Nephron progenitor cell (in vitro differentiated cells): ENCODE measurements around the gene SH3GL2.

Experiments
- DNase-seq: peaks from one replicate; pipeline ENCODE4 v3.0.0; 2021
- H3K27ac Mint-ChIP-seq: 2 replicates; pipeline ENCODE4 v1.8.0; 2021; ENCODE audit warnings: mild to moderate bottlenecking, moderate library complexity, mixed read lengths
- H3K27me3 Mint-ChIP-seq: 2 replicates; pipeline ENCODE4 v1.8.0; 2021; ENCODE audit warnings: mild to moderate bottlenecking, low read depth, mixed read lengths; ENCODE audit not compliant: poor library complexity
- H3K36me3 Mint-ChIP-seq: 2 replicates; pipeline ENCODE4 v1.8.0; 2021; ENCODE audit warnings: low read depth, mixed read lengths
- H3K4me1 Mint-ChIP-seq: 2 replicates; pipeline ENCODE4 v1.8.0; 2021; ENCODE audit warnings: mixed read lengths
- H3K4me3 Mint-ChIP-seq: 2 replicates; pipeline ENCODE4 v1.8.0; 2021; ENCODE audit warnings: mild to moderate bottlenecking, moderate library complexity, mixed read lengths
- H3K9me3 Mint-ChIP-seq: 2 replicates; pipeline ENCODE4 v1.8.0; 2021; ENCODE audit warnings: mild to moderate bottlenecking, moderate library complexity, mixed read lengths
- TF ChIP-seq, protein P1 (sequence below): fragments of 200-600 bp; sonication (generic); IDR thresholded peaks from 2 replicates; pipeline ENCODE4 v1.5.0; 2021; ENCODE audit warnings: antibody characterized with exemption

SH3GL2 gene

DNA sequence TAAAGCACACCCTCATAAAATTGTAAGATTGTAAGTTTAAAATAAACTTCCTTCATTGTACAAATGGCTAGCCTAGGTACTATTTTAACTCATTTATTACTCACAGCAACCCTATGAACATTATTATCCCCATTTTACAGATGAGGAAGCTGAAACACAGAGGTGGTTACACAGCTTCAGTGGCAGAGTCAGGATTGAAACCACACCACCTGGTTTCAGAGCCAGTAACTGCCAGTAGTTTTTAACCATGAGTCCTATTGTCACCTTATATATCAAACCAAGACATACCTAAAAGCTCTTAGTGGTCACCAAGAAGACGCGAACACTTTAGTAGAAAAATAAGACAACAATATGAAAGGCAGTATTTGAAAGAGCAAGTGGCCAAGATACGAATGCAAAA, 16.1 kb downstream of the SH3GL2 start:
- DNase-seq, result no peak
- Mint-ChIP-seq H3K9me3 (no peaks in the 10 kb centered on the region), H3K27me3 (no peaks in the 10 kb centered on the region), H3K36me3 (no peaks in the 10 kb centered on the region), H3K27ac (no peak overlapping the region), H3K4me1 (no peaks in the 10 kb centered on the region), H3K4me3 (no peak overlapping the region)
- TF ChIP-seq, protein P1, sequence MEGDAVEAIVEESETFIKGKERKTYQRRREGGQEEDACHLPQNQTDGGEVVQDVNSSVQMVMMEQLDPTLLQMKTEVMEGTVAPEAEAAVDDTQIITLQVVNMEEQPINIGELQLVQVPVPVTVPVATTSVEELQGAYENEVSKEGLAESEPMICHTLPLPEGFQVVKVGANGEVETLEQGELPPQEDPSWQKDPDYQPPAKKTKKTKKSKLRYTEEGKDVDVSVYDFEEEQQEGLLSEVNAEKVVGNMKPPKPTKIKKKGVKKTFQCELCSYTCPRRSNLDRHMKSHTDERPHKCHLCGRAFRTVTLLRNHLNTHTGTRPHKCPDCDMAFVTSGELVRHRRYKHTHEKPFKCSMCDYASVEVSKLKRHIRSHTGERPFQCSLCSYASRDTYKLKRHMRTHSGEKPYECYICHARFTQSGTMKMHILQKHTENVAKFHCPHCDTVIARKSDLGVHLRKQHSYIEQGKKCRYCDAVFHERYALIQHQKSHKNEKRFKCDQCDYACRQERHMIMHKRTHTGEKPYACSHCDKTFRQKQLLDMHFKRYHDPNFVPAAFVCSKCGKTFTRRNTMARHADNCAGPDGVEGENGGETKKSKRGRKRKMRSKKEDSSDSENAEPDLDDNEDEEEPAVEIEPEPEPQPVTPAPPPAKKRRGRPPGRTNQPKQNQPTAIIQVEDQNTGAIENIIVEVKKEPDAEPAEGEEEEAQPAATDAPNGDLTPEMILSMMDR, result no peak

DNA sequence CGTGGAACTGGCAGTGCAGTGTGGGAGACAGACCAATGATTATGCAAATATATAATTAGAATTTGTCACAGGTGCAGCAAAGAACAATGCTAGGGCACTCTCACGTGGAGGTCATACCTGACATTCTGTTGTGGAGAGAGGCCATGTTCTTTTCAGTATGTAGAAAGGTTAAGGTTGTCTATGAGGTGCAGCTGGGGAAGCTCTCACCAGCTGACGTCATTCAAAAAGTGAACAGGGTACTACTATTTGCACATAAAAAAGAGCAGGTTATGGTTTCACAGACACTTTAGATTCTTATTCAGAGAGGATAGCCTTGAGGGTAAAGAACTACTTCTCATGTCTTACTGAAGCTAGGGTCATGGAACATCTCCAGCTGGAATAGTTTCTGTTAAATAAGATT, 19.1 kb downstream of the SH3GL2 start:
- Mint-ChIP-seq H3K4me1 (no peaks in the 10 kb centered on the region), H3K27me3 (peaks cover 11% of the 10 kb centered on the region), H3K36me3 (no peaks in the 10 kb centered on the region), H3K4me3 (no peak overlapping the region), H3K27ac (no peak overlapping the region), H3K9me3 (no peaks in the 10 kb centered on the region)
- no peak for DNase-seq
- TF ChIP-seq, protein P1, result no peak

DNA sequence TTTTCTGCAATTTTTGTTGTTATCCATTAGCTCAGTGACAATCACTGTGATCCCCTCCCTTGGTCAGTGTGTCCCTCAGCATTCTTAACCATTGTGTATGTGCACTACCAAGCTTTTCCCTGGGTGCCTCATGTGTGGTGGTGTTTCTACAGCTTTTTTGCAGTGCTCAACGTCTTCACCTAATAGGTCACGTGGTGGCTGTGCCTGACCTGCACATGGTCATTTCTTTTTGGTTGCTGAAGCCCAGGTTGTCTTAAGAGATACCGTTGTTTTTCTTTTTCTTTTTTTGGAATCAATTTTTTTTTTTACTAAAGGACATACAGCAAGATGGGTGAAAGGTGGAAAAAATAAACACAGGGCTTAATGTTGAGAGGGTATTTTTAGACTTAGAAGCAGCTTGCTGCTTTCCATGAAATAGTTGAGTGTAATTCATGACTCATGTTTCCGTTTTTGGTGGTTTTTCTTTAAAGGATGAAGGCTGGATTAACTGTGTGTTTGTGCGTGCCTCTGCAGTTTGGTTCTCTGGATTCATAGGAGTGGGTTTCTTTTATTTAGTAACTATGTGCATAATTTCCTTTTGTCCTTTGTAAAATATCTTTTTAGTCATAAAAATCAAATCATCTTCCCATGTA, 22.2 kb downstream of the SH3GL2 start:
- no peaks in the 10 kb centered on the region for H3K9me3 Mint-ChIP-seq
- peaks cover 11% of the 10 kb centered on the region for H3K27me3 Mint-ChIP-seq

DNA sequence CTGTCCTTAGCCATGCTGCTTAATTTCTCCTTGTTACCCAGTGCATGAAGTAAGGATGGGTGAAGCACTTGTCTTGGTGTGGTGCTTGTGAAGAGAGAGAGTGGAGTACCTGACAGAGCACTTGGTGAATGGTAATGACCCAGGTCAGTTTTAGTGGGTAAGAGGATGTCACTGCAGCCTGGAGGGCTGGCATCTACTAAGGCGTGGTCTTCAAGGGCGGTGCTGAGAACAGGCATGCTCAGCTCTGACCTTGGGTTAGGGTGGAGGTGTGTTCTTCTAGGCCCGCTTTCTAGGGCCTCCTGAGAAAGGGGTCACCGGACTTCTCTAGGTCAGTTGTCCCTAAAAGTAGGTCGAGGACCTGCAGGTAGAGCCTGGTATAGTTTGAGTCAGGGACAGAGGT, 25.7 kb downstream of the SH3GL2 start:
- H3K36me3 Mint-ChIP-seq, result no peaks in the 10 kb centered on the region
- no peaks in the 10 kb centered on the region for H3K4me1 Mint-ChIP-seq
- no peak overlapping the region for H3K4me3 Mint-ChIP-seq
- no peak for DNase-seq
- peaks cover 18% of the 10 kb centered on the region for H3K27me3 Mint-ChIP-seq
- H3K9me3 Mint-ChIP-seq, result no peaks in the 10 kb centered on the region
- TF ChIP-seq, protein P1, result no peak
- H3K27ac Mint-ChIP-seq, result no peak overlapping the region

More for the DNA sequence above, 22.2 kb downstream of the SH3GL2 start:
- H3K4me1 Mint-ChIP-seq, result no peaks in the 10 kb centered on the region
- no peak overlapping the region for H3K27ac Mint-ChIP-seq
- TF ChIP-seq, protein P1, result no peak
- DNase-seq, result no peak
- no peaks in the 10 kb centered on the region for H3K36me3 Mint-ChIP-seq
- no peak overlapping the region for H3K4me3 Mint-ChIP-seq

DNA sequence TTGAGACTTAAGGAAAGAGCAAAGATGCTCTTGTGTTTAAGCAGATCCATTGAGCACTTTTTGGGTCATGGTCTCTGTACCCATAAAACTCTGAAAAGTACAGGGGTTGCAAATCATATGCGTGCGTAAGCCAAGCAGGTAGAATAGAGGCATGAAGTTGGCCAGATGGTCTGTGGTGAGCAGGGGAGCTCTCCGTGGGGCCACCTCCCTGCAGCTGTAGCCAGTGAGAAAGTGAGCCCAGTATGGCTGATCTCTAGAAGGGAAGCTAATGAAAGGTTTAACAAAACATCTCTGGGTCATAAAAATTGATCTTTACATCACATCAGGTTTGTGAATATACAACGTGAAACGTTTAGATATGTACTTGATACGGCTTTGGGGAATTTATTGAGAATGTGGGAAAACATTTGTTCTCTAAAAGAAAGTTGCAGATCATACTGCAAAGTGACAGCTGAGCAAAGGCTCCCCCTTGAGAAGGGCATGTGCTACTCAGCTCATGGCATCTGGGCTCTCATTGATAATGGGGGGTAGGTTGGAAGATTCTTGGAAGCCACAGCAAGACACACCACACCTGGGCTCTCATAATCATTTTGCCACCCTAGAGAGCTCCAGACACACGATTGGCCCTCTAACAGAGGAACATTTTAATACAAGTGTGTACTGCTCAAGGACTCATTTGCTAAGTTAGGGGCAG, 30.6 kb downstream of the SH3GL2 start:
- Mint-ChIP-seq H3K4me1 (peaks cover 12% of the 10 kb centered on the region), H3K9me3 (no peaks in the 10 kb centered on the region), H3K27ac (no peak overlapping the region), H3K27me3 (peaks cover 7% of the 10 kb centered on the region), H3K36me3 (no peaks in the 10 kb centered on the region), H3K4me3 (no peak overlapping the region)
- no peak for DNase-seq
- TF ChIP-seq, protein P1, result no peak

DNA sequence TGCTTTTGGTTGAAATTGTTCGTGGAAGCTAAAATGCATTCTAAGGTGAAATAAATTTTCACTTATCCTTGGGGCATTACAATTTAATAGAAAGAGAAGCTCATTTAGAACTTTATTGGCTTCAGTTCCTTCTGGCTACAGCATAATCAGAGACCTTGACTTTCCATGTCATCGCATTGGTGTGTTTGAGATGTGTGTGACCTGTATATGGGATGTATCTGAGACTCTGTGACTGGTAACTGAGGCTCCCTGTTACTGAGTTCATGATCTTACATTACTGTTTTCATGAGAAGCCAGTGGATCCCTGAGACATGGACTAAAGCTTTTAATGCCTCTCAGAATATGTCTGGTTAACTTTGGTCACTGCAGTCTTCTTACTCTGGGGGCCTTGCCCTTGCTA, 32.5 kb downstream of the SH3GL2 start:
- H3K27me3 Mint-ChIP-seq, result peaks cover 11% of the 10 kb centered on the region
- DNase-seq, result no peak
- H3K27ac Mint-ChIP-seq, result no peak overlapping the region
- TF ChIP-seq, protein P1, result no peak
- no peak overlapping the region for H3K4me3 Mint-ChIP-seq
- H3K36me3 Mint-ChIP-seq, result no peaks in the 10 kb centered on the region
- peaks cover 19% of the 10 kb centered on the region for H3K4me1 Mint-ChIP-seq
- H3K9me3 Mint-ChIP-seq, result no peaks in the 10 kb centered on the region
